ENCODE data around the gene SEC14L2.

DNA sequence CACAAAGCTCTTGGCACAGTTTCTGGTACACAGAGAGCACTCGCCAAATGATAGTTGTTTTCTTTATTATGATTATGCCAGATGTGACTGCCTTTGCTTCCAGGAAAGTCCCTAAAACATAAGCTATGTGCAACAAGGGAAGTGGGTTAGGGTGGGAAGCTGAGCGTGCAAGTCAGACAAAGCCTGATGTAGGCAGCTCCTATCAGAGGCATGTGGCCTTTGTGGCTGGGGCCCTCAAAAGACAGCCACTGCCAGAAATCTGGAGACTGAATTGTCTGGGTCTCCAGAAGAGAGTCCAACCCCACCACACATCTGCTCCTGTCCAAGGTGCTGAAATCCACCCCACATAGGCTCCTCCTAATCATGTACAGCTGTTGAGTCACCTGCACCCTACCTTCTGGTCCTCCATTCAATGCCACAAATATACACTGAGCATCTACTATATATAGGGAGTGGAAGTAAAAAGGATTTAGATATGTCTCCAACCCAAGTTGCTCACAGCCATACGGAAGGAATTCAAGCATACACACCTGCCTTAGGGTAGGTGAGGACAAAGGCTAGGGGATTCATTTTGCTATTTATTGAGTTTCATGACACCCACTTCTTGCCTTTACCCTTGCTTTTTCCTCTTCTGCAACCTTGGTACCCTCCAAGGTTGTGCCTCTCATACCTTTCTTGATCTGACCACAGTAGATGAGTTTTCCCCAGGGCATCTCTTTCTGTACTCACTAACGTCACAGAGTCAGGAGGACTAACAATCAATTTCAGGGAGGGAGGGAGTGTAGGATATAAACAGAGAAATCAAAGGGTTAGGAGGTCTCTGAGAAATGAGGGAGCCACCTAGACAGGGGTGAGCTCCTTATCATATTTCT lies 62.6 kb downstream of the SEC14L2 start:
- TF ChIP-seq POLR2A (IDR thresholded peaks at IDR 0.05) = no peak
- TF ChIP-seq, protein P1, sequence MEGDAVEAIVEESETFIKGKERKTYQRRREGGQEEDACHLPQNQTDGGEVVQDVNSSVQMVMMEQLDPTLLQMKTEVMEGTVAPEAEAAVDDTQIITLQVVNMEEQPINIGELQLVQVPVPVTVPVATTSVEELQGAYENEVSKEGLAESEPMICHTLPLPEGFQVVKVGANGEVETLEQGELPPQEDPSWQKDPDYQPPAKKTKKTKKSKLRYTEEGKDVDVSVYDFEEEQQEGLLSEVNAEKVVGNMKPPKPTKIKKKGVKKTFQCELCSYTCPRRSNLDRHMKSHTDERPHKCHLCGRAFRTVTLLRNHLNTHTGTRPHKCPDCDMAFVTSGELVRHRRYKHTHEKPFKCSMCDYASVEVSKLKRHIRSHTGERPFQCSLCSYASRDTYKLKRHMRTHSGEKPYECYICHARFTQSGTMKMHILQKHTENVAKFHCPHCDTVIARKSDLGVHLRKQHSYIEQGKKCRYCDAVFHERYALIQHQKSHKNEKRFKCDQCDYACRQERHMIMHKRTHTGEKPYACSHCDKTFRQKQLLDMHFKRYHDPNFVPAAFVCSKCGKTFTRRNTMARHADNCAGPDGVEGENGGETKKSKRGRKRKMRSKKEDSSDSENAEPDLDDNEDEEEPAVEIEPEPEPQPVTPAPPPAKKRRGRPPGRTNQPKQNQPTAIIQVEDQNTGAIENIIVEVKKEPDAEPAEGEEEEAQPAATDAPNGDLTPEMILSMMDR (IDR thresholded peaks at IDR 0.05) = no peak

Measured in esophagus squamous epithelium (tissue), 4 donors.